ENCODE measurements around the gene CABP5.
"Not testable (repeated sequence)": the region's sequence is repeated elsewhere in the genome, so short reads cannot be mapped to it uniquely, and the experiment has no call there.

The CABP5 gene

GRCh38 chr19:48043675-48044258, at the start of gene CABP5:
Gene CABP5, minus strand, starts transcription at chr19:48044079. Its CDS starts 157 bp downstream, at chr19:48043922.
- Histone ChIP-seq H3K27ac (no peak within 1 kb of the TSS), H3K27me3 (peaks cover 0 to 12% of the 10 kb centered on the region in 2 donors), H3K36me3 (peaks cover 2 to 5% (median 4%) of the 10 kb centered on the region in 3 donors), H3K9me3 (no peaks in the 10 kb centered on the region), H3K4me3 (no peak within 1 kb of the TSS), H3K4me1 (no peaks in the 10 kb centered on the region)
- DNase-seq, result no peak
- intact Hi-C loops (cut with DNase I; ENCODE audit: low total_unique reads), result no loop called here
- no peak for TF ChIP-seq CTCF (IDR thresholded peaks at IDR 0.05)

GRCh38 chr19:48091111-48091718, 47.3 kb upstream of the CABP5 start:
- H3K4me1 ChIP-seq; H3K9me3 ChIP-seq; DNase-seq; H3K27me3 ChIP-seq; intact Hi-C loops (cut with DNase I; ENCODE audit: low total_unique reads); H3K27ac ChIP-seq; H3K4me3 ChIP-seq: not testable (repeated sequence)
- peaks cover 24 to 40% (median 36%) of the 10 kb centered on the region in 3 donors for H3K36me3 ChIP-seq

GRCh38 chr19:48090281-48090802, 46.5 kb upstream of the CABP5 start:
- intact Hi-C loops (cut with DNase I; ENCODE audit: low total_unique reads), result no loop called here
- H3K4me3 ChIP-seq, result no peak overlapping the region
- no peak for DNase-seq
- no peak for TF ChIP-seq CTCF (IDR thresholded peaks at IDR 0.05)
- H3K36me3 ChIP-seq, result peaks cover 24 to 31% (median 27%) of the 10 kb centered on the region in 3 donors
- no peak overlapping the region for H3K27ac ChIP-seq
- H3K27me3 ChIP-seq, result no peaks in the 10 kb centered on the region
- H3K9me3 ChIP-seq, result peaks cover 0 to 7% (median 0%) of the 10 kb centered on the region in 3 donors
- no peaks in the 10 kb centered on the region for H3K4me1 ChIP-seq

- H3K27me3 ChIP-seq; intact Hi-C loops (cut with DNase I; ENCODE audit: low total_unique reads); H3K27ac ChIP-seq; H3K4me3 ChIP-seq; H3K4me1 ChIP-seq; H3K9me3 ChIP-seq; DNase-seq: not testable (repeated sequence)
- peaks cover 12 to 17% (median 13%) of the 10 kb centered on the region in 3 donors for H3K36me3 ChIP-seq
Measured at GRCh38 chr19:48088991-48089390, 45.1 kb upstream of the CABP5 start.

- Histone ChIP-seq H3K4me1 (no peaks in the 10 kb centered on the region), H3K36me3 (peaks cover 0 to 3% (median 0%) of the 10 kb centered on the region in 3 donors), H3K27ac (no peak overlapping the region), H3K9me3 (no peaks in the 10 kb centered on the region), H3K27me3 (no peaks in the 10 kb centered on the region), H3K4me3 (no peak overlapping the region)
- DNase-seq, result no peak
- TF ChIP-seq CTCF (IDR thresholded peaks at IDR 0.05), result no peak
- intact Hi-C loops (cut with DNase I; ENCODE audit: low total_unique reads), result no loop called here
Measured at GRCh38 chr19:48085904-48086864, 42.3 kb upstream of the CABP5 start.

GRCh38 chr19:48085076-48085475, 41.2 kb upstream of the CABP5 start:
- Histone ChIP-seq H3K36me3 (peaks cover 0 to 3% (median 0%) of the 10 kb centered on the region in 3 donors), H3K4me3 (no peak overlapping the region), H3K4me1 (no peaks in the 10 kb centered on the region), H3K9me3 (no peaks in the 10 kb centered on the region), H3K27me3 (no peaks in the 10 kb centered on the region), H3K27ac (no peak overlapping the region)
- no peak for DNase-seq
- intact Hi-C loops (cut with DNase I; ENCODE audit: low total_unique reads), result no loop called here
- no peak for TF ChIP-seq CTCF (IDR thresholded peaks at IDR 0.05)

All from tibial artery (tissue), 4 donors.